Dermis microvascular lymphatic vessel endothelial cell (primary cell): ENCODE results near the gene B4GALT6. TPM values are rescaled to one million over a fixed set of nuclear protein-coding genes. Genes with fewer than 3 reads are reported as not detected.
"Not testable (repeated sequence)": the region's sequence is repeated elsewhere in the genome, so short reads cannot be mapped to it uniquely, and the experiment has no call there.

Source experiments
- DNase-seq, 2 donors: peaks; one replicate each; pipeline versions ENCODE4 v3.0.0 to v3.0.0-alpha.2; 2010; ENCODE audit warnings: low read depth in 2 of 2
- total RNA-seq: library from RNA; depleted of rRNA; stranded (reverse); fragments of >200 nt; gene quantifications from 2 replicates; pipeline ENCODE4 v1.2.1, GENCODE V29; 2014

Gene B4GALT6, protein sequence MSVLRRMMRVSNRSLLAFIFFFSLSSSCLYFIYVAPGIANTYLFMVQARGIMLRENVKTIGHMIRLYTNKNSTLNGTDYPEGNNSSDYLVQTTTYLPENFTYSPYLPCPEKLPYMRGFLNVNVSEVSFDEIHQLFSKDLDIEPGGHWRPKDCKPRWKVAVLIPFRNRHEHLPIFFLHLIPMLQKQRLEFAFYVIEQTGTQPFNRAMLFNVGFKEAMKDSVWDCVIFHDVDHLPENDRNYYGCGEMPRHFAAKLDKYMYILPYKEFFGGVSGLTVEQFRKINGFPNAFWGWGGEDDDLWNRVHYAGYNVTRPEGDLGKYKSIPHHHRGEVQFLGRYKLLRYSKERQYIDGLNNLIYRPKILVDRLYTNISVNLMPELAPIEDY
- total RNA-seq, result 5.3 and 5.5 TPM in 2 replicates

DNA sequence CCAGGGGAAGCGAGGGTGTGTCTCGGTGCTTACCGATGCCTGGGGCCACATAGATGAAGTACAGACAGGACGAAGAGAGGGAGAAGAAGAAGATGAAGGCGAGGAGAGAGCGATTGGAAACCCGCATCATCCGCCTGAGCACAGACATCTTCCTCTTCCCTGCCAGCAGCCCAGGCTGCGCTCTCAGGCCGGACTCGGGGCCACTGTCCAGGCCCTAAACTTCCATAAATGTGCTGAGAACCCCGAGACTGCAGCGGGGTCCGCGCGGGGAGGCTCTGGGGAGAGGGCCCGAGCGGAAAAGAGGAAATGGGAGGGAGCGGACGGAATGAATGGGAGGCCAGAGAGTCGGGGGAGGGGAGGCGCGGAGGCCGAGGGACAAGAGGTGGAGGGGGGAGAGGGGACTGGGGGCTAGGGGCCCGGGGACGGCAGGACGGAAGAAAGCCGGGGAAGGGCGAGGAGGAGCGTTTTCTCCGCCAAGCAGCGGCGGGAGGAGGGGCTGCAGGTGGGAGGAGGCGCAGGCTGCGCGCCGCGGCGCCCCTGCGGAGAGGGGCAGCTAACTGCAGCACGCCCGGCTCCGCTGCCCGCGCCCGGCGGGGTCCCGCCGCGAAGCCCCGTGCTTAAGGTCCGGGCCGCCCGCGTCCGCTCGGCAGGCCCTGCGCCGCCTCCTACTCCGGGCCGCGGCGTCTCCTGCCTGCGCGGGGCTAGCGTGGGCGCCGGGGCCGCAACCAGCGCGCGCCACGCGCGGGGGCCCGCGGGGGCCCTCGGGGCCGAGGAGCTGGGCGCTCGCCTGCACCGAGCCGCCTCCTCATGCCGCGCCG, at the start of gene B4GALT6:
B4GALT6 (minus strand) TSS at position 303 of the 818 bp plus-strand sequence; CDS start at position 148, 155 bp downstream.
- DNase-seq, result peak in 1 of 2 donors; percentile 52

DNA sequence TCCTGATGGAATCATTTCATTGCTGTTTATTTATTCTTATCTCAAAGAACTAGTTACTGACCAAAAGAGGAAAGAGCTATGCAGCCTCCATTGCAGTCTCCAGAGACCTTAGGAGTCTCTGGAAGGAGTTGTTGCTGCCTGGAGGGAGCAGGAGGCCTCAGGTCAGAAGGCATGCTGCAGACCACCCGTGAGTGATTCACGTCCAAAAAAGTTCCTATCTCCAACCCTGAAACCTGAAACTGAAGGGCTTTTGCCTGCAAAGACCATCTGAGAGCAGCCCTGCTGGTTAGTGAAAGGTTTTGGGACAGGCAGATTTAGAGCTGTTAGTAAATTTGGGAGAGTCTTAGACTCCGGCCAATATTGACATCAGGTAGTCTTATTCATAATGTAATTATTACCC, 47.2 kb upstream of the B4GALT6 start:
- no peak for DNase-seq

DNA sequence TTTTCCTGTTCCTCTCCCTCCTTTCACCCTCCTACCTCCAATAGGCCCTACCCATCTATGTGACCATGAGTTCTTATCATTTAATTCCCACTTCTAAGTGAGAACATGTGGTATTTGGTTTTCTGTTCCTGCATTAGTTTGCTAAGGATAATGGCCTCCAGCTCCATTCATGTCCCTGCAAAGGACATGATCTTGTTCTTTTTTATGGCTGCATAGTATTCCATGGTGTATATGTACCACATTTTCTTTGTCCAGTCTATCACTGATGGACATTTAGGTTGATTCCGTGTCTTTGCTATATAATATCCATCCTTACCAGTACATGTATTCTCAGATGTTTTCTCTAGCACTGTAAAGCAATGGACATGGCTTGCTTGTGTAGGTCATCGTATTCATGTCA, 44.8 kb upstream of the B4GALT6 start:
- DNase-seq, result not testable (repeated sequence)

DNA sequence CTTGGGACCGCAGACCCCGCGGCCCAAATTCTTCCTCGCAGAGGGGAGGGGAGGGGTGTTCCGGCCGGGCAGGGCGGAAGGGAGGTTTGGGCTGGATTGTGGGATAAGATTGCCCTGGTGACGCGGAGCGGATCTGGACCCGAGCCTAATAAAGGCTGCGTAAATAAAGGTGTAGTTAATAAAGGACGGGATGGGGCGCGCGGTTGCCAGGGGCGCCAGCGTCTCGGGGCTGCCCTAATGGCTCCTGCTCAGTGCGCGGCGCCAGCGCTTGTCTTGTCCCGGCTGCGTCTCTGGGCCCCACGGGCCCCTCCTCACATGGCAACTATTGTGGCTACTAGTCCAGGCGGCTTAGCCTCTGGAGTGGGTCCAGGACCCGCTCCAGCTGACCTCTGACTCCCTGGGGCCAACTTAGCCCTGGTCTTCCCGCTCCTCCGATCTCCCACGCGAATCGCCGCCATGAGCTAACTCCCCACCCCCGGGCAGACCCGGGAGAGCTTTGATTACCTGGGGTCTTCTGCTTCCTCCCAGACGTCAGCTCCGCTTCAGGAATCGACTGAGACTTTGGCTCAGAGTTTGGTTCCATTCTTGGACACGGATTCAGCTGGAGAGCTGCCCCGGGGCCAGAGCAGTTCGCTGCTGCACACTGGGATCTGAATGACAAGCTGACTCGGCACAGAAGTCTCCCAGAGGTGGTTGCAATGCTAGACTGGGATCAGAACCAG, 39.8 kb upstream of the B4GALT6 start:
- DNase-seq, result peak in 1 of 2 donors; percentile 3

DNA sequence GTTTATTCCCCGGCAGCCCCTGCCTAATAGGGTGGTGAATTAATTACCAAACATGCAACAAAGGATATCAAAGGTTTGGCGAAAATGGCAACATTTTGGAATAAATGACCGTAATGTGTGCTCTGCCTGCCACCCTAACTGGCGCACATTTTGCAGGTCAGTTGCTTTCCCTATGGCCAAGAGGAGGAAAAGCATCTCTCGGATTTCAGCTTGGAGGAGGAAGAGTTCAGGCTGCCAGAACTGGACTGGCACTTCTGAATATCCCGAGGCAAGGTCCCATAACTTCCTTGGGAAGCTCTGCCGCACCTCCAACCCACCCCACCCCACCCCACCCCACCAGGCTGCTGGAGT, 39.2 kb upstream of the B4GALT6 start:
- DNase-seq, result no peak

DNA sequence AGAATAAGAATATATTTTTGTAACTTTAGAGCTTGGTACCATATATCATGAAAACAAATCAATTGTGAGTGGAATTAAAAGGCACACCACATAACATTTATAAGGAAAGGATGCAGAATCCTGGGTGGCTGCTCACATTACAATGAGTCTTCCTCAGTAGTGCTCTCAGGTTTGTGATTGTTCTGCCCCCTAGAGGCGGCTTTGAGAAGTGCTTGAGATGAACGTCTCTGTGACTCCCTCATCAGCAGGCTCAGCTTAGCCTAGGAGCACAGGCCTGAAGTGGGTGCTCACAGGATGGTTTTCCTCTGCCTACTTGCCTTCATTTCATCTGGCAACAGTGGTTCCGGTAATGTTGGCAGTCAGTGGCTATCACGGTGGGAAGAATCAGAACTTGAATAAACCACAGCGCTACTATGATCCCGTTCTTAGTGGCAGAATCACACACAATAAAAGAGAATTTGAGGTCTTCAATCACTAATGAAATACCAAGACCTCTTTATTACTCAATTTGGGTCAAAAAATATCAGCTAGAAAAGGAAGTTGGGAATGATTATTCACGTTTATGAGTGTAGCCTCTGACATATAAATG, 38.1 kb upstream of the B4GALT6 start:
- DNase-seq, result peak; percentile 52 to 78

DNA sequence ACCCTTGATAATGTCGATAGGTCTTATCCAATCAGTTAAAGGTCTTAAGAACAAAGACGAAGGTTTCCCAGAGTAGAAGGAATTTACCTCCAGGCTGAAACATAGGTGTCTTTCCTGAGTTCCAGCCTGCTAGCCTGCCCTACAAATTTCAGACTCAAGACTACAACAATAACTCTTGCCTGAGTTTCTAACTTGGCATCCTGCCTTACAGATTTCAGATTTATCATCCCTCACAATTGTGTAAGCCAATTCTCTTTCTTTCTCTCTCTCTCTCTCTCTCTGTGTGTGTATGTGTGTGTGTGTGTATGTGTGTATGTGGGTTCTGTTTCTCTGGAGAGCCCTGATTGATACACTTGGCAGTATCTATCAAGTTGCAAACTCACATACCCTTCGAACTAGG, 37.2 kb upstream of the B4GALT6 start:
- DNase-seq, result no peak

DNA sequence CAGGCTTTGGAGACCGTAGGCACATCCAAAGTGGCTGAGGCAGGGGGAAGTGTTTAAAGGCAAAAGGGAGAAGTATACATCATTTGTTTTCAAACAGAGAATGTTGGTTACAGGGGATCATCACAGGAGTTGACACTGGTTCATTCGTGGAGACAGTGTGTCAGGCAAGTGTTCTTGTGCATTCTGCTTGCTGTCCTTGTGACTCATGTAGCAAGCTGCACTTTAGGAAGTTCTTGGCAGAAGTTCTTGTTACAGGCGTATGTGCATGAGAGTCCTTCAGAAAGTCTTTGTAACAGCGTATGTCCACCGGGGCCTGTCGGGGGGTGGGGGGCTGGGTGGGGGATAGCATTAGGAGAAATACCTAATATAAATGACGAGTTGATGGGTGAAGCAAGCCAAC, 36.5 kb upstream of the B4GALT6 start:
- DNase-seq, result no peak

DNA sequence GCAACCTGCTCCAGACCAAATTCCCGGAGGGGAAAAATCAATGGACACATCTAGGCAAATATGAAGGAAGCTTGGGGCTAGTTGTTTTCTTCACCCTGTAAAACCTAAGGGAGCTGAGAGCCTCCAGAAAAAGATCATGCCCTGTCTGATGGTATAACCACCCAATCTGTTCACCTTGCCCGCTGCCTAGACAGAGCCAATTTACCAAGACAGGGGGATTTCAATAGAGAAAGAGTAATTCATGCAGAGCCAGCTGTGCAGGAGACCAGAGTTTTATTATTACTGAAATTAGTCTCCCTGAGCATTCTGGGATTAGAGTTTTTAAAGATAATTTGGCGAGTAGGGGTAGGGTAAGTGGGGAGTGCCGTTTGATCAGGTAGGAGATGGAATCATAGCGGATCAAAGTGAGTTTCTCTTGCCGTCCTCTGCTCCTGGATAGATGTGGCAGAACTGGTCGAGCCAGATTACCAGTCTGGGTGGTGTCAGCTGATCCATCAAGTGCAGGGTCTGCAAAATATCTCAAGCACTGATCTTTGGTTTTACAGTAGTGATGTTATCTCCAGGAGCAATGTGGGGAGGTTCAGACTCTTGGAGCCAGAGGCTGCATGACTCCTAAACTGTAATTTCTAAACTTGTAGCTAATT, 35.1 kb upstream of the B4GALT6 start:
- DNase-seq, result no peak

DNA sequence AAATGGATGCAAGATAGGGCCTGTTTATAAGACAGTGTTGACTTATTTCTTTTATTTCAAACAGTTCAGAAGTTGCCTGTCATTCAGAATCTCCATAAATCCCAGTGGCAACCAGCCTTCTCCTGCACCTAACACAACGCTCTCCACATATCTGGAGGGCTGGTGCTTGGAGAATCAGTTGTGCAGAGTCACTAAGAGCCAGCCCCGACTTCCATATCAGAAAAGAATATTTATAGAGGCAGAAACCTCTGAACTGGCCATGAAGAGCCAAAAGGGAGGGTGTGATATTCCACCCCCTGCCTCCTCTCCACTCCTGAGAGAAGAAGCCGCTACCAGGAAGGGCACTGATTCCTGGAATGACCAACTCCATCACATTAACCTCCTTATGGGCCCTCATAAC, 34.0 kb upstream of the B4GALT6 start:
- no peak for DNase-seq

DNA sequence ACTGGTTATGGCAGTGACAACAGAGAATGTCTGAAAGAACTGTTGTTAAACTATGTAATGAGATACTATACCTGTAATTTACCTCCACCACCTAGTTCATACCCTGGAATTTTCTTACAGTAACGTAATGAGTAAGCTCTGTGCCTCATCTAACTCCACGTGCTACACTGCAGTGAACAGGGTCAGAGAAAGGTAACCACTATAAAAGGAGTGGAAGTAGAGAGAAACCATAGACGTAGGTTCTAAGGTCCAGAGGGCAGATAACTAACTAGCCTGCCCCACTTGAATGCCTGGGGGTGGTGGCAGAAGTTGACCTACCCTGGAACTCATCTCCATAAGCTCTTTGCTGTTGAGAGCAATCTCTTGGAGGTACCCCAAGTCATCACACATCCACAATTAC, 32.0 kb upstream of the B4GALT6 start:
- DNase-seq, result no peak

- DNase-seq, result no peak
Observed at GRCh38 chr18:31711365-31712172, 27.2 kb upstream of the B4GALT6 start.

DNA sequence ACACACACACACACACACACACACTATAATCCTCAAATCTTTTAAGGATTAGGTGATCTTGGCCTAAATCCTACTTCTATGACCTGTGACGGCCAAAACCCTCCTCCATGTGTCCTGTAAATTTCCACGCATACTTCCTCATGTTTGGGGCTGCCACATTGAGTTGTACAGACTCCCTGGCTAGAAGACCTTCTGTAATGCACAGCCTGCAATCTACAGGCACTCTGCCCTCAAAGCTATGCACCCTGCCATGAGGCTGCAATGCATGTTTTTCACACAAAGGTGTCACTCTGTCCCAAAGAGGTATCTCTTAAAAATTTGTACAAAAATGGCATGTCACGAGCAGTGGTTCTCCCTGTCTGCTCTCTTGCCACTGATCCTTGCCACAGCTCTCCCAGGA, 26.4 kb upstream of the B4GALT6 start:
- no peak for DNase-seq

GRCh38 chr18:31707815-31708214, 23.4 kb upstream of the B4GALT6 start:
- DNase-seq, result no peak

DNA sequence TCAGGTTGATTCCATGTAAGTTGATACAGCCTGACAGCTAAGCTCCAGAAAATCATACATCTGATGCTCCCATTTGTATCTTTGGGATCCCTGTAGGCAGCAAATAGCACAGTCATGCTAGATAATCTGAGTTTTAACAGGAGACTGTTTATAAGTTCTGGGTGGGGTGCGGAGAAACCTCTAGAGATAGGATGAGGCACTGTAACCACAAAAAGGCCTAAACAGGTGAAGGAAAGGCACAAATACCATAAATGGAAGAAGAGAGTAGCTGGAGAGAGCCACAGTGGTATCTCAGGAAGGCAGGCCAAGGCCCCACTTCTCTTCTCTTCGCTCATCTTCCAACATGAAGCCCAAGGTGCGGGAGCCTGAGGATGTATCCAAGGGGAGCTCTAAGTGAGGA, 18.1 kb upstream of the B4GALT6 start:
- DNase-seq, result no peak

DNA sequence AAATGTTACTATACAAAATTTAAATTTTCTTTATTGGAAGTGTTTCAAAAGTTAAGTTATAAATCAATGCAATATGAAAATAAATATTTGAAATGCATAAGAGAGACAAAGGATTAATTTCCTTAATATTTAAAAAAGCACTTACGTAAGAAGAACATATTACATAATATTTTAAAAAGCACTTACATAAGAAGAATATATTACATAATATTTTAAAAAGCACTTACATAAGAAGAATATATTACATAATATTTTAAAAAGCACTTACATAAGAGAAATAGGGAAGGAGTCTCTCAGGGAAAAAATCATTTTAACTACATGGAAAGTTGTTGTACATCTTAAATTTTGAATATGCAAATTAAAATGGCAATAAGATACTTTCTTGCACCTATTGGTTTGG, 17.4 kb upstream of the B4GALT6 start:
- no peak for DNase-seq

- DNase-seq, result no peak
Observed at GRCh38 chr18:31700990-31701389, 16.6 kb upstream of the B4GALT6 start.

DNA sequence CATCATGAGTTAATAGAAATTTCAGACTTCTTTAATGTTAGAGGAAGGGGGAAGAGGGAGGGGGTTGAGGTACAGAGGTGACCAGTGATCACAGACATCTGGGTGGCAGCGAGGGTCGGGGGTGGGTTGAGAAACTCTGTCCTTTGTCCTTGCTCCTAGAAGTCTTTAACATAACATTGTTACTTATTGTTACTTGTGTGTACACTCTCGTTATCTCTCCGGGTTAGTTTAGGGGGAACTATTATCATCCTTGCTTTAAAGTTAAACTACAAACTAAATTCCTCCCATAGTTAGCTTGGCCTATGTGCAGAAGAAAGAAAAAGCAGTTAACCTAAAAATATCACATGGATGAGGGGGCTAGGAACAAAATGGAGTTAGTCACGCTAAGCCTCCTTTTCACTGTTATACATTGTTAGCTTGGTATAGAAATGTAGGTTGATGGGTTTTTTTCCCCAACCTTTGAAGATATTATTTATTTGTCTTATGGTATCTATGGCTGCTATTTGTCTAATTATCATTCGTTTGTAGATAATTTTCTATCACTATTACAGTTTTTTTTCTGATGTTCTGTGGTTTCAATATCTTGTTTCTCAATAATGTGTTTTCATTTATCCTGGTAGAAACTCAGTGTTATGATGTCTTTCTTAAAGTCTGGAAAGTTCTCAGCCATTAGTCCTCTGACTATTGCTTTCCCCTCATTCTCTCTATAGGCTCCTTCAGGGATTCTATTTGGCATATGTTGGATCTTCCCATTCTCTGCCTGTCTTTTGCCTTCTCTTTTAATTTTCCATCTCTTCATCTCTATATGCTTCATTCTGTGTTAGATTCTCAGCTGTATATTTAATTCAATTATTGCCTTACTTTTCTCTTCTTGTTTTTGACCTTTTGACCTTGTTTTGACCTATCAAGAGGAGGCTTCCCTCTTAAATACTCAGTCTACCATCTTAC, 13.2 kb upstream of the B4GALT6 start:
- no peak for DNase-seq

DNA sequence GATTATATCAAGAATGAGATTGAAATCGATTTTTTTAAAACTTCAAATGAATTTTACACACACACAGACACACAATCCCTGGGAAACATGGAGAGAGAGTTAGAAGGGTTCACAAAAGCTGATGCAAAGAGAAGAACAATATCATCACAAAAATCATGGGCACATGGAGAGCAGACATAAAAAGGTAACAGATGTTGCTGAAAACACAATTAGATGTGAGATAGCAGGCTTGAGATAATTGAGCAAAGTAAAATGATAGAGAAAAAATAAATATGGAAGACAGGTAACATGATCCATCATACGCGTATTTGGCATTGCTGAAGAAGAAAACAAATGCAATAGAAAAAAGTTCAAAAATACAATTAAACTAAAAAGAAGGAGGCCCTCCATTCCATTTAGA, 11.6 kb upstream of the B4GALT6 start:
- DNase-seq, result no peak
